Measurements from ENCODE around the gene SLC33A1. TPM values are rescaled to one million over a fixed set of nuclear protein-coding genes. Genes with fewer than 3 reads are reported as not detected.
"Not testable (repeated sequence)": the region's sequence is repeated elsewhere in the genome, so short reads cannot be mapped to it uniquely, and the experiment has no call there.

Gene SLC33A1
- 18.6 and 19.9 TPM in 2 replicates for polyA plus RNA-seq (2014; cell fraction: cytosol; rRNA removed)
- polyA plus RNA-seq (2014; cell fraction: nucleus; rRNA removed): 18.8 and 23.9 TPM in 2 replicates

DNA sequence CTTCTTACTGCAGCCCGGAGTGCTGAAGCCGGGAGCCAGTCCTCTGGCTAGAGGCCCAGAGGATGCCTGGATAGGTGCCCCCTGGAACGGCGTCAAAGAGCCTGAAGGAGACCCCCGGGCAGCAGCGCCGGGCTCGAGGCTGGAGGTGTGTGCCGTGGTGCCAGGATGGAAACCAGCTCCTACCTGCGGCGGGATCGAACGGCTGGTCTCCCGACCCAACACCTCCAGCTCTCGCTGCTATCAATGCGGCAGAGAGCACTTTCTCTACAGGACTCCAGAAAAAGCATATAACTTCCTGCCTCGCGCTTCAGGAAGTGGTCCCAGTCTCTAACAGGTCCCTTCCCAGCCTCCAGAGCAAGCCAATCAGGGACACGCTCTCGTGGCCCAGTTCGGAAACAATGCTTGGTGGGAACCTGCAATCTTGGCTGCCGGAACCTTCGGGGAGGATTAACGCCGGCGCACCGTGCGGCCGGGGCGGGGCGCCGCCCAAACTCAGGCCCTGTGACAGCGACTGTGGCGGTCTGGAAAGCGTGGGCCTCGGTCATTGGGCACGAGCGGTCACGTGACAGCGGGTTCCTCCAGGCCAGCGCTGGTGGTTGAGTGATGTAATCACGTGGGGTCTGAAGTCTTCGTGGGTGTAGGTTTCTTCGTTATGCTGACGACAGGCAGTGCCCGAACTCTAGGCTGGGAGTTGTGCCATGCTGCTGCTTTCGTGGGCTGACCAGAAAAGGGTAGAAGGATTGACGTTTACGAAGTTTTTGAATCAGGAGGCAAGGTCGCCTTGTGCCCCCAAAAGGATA lies at the start of gene SLC33A1:
TSS of gene SLC33A1 (minus strand) at position 287 of the 800 bp plus-strand sequence. CDS start 430 bp downstream, outside the sequence.
- peak; percentile 100 for DNase-seq (ENCODE audit: low spot score)

- no peak for DNase-seq (ENCODE audit: low spot score)
Observed at GRCh38 chr3:155895379-155895900, 41.2 kb upstream of the SLC33A1 start.

DNA sequence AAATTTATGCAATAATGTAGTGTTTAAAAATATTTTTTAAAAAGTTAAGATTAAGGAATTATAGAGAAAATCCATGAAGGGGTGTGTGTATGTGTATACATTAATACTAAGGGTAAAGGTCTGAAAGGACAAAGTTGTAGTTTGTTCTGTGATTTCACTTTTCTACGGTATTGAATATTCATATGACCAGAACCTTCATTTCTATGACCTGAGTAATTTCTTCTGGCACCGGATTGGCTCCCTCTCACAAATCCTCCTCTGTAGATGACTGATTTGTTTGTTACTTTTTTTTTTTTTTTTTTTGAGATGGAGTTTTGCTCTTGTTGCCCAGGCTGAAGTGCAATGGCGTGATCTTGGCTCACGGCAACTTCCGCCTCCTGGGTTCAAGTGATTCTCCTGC lies 37.1 kb upstream of the SLC33A1 start:
- DNase-seq (ENCODE audit: low spot score): no peak

DNA sequence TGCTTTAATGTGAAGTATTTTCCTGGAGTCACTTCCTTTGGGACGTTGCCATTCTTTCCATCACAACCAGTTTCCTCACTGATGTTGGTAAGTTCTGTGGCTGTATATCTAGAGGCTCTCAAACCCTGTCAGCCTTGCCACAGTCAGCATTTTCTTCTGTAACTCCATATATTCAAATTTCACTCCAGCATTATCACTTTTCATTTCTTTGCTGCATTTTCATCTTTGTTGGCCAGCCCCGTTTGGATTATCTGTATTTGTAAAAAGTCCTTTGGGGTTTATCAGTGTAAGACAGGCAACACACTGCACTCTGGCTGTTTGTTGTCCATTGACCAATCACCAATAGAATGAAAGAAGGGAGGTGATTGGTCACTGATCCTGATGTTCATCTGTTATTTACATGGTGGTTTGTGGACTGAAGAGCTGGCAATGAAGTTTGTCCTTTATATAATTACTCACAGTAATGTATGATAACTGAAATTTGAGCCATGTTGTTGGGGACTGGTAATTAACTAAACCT lies 36.5 kb upstream of the SLC33A1 start:
- DNase-seq (ENCODE audit: low spot score): peak; percentile 15

GRCh38 chr3:155889952-155890351 lies 35.7 kb upstream of the SLC33A1 start:
- DNase-seq (ENCODE audit: low spot score): no peak

- no peak for DNase-seq (ENCODE audit: low spot score)
Observed at GRCh38 chr3:155889212-155889611, 35.0 kb upstream of the SLC33A1 start.

DNA sequence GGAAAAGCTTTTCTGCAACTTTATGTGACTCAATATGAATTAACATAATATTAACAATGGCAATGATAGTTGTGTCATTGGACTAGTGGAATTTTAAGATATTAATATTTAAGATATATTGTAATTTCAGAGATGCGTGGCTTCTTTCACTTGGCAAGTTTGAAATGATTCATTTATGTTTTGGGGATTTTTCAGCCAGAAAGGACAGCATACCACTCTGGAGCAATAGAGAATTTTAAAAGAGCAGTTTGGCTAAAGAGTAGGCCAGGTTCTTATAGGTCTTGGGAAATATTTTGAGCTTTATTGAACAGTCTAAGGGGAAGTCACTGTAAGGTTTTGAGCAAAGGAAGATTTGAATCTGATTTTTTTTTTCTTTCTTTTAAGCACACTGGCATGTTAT lies 32.7 kb upstream of the SLC33A1 start:
- DNase-seq (ENCODE audit: low spot score): no peak

- DNase-seq (ENCODE audit: low spot score): not testable (repeated sequence)
Observed at GRCh38 chr3:155886348-155886747, 32.1 kb upstream of the SLC33A1 start.

- no peak for DNase-seq (ENCODE audit: low spot score)
Observed at GRCh38 chr3:155885292-155885691, 31.1 kb upstream of the SLC33A1 start.

- no peak for DNase-seq (ENCODE audit: low spot score)
Observed at GRCh38 chr3:155884292-155884691, 30.1 kb upstream of the SLC33A1 start.

DNA sequence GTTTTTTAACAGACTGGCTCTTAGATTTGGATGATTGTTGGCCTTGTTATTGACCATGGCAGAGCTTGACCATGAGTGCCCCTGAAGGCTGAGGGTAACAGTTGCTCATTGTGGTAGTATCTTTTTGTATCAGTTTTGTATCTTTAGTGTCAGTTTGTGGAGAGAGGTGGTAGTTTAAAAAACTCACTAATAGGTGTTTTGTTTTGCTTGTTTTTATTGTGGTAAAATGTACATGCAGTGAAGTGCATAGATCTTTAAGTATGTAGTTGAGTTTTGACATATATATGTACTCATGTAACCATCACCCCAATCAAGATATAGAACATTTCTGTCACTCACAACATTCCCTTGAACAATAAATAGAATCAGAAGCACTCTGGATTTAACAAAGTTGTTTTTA lies 26.1 kb upstream of the SLC33A1 start:
- no peak for DNase-seq (ENCODE audit: low spot score)

GRCh38 chr3:155876503-155876902 lies 22.3 kb upstream of the SLC33A1 start:
- no peak for DNase-seq (ENCODE audit: low spot score)

DNA sequence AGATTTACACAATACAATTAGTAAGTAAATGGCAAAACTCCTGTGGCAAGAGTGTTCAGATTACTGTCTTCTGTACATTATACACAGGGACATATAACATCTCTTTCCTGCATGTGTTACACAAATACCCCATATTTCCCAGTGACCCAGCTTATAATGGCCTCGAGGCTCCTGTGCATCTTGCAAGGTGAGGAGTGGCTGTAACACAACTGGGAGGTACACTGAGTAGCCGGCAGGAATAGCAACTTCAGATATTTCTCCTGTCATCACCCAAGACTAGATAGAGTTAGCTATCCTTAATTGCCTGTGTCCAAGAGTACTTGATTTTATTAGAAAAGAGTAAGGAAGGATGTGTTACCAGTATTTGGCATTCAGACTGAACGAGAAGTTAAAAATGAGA lies 21.8 kb upstream of the SLC33A1 start:
- DNase-seq (ENCODE audit: low spot score): no peak

DNA sequence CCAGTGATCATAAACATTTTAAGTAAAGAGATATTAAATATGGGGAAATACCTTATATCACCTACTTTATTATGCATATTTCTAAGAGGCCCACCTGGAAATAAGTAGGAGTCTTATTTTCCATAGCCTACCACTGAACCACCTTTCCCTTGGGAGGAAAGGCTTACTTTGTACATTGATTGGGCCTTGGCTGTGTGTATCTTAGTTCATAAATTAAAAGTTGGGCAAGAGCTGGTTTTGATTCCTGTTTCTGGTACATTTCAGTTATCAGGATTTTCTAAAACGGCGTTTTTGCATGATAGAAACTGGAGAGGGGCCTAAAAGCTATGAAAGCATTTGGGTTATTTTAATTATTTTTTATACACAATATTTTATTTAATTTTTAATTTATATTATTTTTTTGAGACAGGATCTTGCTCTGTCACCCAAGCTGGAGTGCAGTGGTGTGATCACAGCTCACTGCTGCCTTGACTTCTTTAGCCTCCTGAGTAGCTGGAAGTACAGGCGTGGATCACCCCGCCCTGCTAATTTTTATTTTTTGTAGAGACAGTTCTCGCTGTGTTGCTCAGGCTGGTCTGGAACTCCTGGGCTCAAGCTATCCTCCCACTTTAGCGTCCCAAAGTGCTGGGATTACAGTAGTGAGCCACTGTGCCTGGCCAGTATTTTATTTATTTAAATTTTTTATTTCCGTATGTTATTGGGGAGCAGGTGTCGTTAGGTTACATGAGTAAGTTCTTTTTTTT lies 18.8 kb upstream of the SLC33A1 start:
- no peak for DNase-seq (ENCODE audit: low spot score)

DNA sequence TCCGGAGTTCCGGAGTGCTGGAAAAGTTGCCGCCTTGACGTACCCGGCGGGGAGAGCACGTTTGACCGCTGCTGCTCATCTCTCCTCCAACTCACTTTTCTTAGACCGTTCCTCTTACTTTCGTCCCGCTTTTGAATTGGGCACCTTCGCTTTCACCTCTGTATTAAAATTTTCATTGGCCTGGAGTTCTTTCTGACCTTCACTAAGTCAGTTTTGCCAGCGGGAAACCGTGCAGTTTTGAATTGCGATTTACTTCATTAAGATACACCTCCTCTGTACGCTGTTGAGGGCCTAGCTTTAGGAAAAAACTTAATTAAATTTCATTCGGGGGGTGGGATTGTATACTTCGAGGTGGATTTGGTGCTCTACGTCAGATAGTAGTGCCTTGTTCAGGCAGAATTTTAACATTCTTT lies 17.5 kb upstream of the SLC33A1 start:
- peak; percentile 46 for DNase-seq (ENCODE audit: low spot score)

GRCh38 chr3:155870945-155871745 lies 16.9 kb upstream of the SLC33A1 start:
- no peak for DNase-seq (ENCODE audit: low spot score)

DNA sequence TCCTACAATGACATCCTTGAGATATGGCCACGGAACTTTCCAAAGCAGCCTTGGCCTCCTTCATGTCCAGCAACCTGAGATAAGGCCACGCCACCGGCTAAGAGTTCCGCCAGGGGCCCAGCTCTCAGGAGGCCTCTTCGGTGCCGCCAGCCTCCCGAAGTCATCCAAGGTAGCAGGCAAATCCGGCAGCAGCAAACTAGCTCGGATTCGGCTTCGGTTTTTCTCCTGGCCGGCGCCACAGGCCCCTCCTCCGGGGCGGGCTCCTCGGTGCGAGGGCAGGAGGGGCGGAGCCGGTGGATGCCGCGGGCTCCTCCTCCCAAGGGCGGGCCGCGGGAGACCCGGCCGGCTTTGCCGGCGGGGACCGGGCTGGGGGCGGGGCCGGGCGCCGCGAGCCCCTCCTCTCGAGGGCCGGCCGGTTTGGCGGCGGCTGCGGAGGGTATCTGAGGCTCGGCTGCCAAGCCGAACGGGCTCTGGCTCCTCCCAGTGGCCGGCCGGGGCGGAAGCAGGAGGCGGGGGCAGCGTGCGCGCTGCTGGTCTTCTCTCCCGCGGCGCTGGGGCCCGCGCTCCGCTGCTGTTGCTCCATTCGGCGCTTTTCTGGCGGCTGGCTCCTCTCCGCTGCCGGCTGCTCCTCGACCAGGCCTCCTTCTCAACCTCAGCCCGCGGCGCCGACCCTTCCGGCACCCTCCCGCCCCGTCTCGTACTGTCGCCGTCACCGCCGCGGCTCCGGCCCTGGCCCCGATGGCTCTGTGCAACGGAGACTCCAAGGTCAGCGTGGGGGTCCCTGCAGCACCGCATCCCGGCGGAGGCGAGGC lies 16.1 kb upstream of the SLC33A1 start, which contains the start of gene GMPS:
TSS of gene GMPS (plus strand) at position 518 of the 812 bp plus-strand sequence. CDS start at position 739, 221 bp downstream.
- peak; percentile 94 for DNase-seq (ENCODE audit: low spot score)

GRCh38 chr3:155869691-155870090 lies 15.5 kb upstream of the SLC33A1 start:
- DNase-seq (ENCODE audit: low spot score): no peak

DNA sequence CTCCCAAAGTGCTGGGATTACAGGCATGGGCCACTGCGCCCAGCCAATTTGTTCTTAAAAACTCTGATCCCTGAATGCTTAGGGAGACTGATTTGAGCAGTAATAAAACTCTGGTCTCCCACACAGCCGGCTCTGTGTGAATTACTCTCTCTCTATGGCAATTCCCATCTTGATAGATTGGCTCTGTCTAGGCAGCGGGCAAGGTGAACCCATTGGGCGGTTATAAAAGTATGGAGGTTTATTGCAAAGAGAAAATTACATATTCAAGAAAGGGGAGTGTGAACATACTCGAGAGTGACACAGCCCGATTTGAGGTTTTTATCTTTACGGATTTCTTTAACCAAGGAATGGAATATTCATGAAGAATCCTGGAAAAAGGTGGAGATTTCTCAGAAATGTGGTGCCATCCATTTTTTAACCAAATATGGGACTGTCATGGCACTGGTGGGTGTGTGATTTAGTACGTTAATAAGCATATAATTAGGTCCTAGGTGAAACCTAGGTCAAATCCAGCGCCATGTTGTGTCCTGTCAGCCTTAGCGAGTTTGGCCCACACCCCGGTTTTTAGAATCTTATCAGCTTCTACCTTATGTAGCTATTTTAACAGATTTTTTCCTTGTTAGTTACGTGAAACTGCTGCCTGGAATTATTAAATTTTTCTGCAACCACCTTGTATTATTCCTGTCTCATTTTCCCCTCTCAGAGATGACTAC lies 9.0 kb upstream of the SLC33A1 start:
- no peak for DNase-seq (ENCODE audit: low spot score)
